ENCODE data around the gene RAD51B. TPM values are rescaled to one million over a fixed set of nuclear protein-coding genes. Genes with fewer than 3 reads are reported as not detected.

The RAD51B gene
- total and polyA plus RNA-seq, 9 donors: 21.6 to 70.1 (median 35.1) TPM

GRCh38 chr14:68682166-68683103 lies 862.9 kb downstream of the RAD51B start:
- H3K9me3 ChIP-seq: no peaks in the 10 kb centered on the region
- H3K4me1 ChIP-seq (ENCODE audit: insufficient read depth): peaks cover 28% of the 10 kb centered on the region
- H3K27me3 ChIP-seq: no peaks in the 10 kb centered on the region
- H3K36me3 ChIP-seq: no peaks in the 10 kb centered on the region
- no peak for TF ChIP-seq EP300 (IDR thresholded peaks at IDR 0.05)
- TF ChIP-seq POLR2A (IDR thresholded peaks at IDR 0.05): no peak
- TF ChIP-seq CTCF (IDR thresholded peaks at IDR 0.05): no peak
- intact Hi-C loops (cut with DNase I): loop anchor here in 2 of 4 donors (10.0 kb wide), 2 partner anchors 82 to 102 kb away; no protein-coding TSS in a partner anchor
- peak in 3 of 5 donors; percentile 48 to 77 (median 61) for DNase-seq
- H3K27ac ChIP-seq: peak overlapping the region; percentile 6 to 52
- WGBS, 3 donors: 14 to 20% (median 18%) methylated on average over 15 of the region's 15 CpGs
- H3K4me3 ChIP-seq: no peak overlapping the region

DNA sequence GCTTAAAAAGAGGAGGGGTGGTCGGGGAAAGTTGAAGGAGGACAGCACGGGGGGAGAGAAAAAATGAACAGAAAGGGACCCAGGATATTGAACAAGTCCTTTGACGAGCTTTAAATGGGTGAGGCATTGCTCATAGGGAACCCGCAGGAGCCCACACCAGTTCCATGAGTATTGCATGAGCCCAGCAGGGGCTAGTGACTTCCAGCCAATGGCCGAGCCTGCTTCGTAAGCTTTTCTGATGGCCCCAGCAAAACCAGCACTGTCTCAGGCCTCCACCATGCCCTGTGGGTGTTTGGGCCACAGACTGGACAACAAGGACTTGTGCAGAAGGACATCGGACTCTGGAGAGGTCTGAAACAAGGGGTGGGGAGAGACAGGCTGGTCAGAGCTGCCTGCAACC lies 863.7 kb downstream of the RAD51B start:
- Histone ChIP-seq H3K4me1 (ENCODE audit: insufficient read depth) (peaks cover 28% of the 10 kb centered on the region), H3K4me3 (no peak overlapping the region), H3K36me3 (no peaks in the 10 kb centered on the region), H3K9me3 (no peaks in the 10 kb centered on the region), H3K27me3 (no peaks in the 10 kb centered on the region), H3K27ac (peak overlapping the region in 1 of 2 donors; percentile 52)
- DNase-seq: peak in 2 of 5 donors; percentile 29
- TF ChIP-seq CTCF (IDR thresholded peaks at IDR 0.05) (no peak), POLR2A (IDR thresholded peaks at IDR 0.05) (no peak), EP300 (IDR thresholded peaks at IDR 0.05) (no peak)
- WGBS, 3 donors: 79 to 84% (median 82%) methylated on average over 7 of the region's 7 CpGs
- intact Hi-C loops (cut with DNase I): loop anchor here in 2 of 4 donors (10.0 kb wide), 2 partner anchors 81 to 101 kb away; no protein-coding TSS in a partner anchor

DNA sequence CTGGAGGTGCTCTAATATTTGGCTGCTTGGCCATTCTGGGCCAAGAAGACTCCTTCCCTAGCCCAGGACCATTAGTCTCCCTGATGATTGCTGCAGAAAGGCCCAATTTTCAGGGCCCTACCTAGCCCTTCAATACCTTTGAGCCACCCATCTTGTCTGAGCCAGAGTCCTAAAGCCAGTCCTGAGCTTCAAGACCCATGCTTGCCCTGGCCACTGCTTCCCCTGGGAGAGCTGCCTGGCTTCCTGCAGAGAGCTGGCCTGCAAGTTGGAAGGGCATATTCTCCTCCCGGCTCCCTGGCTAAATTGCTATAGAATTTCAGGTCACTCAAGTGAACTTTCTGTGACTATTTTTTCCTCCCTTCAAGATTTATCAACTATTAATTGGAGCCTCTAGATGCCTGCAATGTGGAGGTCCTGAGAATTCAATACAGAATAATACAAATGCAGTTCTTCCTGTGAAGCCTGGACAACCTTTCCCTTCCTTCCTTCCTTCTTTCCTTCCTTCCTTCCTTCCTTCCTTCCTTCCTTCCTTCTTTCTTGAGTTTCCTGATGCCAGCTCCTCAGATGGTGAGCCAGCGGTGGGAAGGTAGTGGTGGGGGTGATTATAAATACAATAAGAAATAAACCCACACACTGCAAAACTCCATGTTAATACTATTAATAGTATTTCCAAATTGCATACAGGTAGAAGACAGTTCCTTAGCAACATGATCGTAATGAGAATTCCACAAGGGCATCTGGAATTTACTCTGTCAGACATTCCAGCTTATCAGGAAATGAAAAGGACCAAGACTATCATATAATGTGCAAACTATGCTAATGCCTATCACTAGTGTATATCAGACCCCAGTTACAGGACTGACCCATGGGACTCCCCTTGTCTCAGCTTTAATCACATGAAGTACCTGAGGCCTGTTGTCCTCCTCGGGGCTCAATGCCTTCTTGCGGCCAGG lies 865.2 kb downstream of the RAD51B start:
- Histone ChIP-seq H3K27ac (peak overlapping the region in 1 of 2 donors; percentile 52), H3K27me3 (no peaks in the 10 kb centered on the region), H3K36me3 (no peaks in the 10 kb centered on the region), H3K4me1 (ENCODE audit: insufficient read depth) (peaks cover 37% of the 10 kb centered on the region), H3K9me3 (no peaks in the 10 kb centered on the region), H3K4me3 (no peak overlapping the region)
- no peak for TF ChIP-seq CTCF (IDR thresholded peaks at IDR 0.05)
- intact Hi-C loops (cut with DNase I): loop anchor here in 3 of 4 donors (5.0 to 10.0 kb wide), 3 partner anchors 73 to 100 kb away; no protein-coding TSS in a partner anchor
- DNase-seq: peak in 1 of 5 donors; percentile 18
- WGBS, 3 donors: 81 to 85% (median 82%) methylated on average over 5 of the region's 5 CpGs

Measured in ovary (tissue), 9 donors.